HG03354 (cell line): Measurements from ENCODE around the gene PDZD4.

Source experiments
- ATAC-seq: cut with Tn5 transposase; IDR thresholded peaks from one replicate; pipeline ENCODE4 v1.9.1; 2021; ENCODE audit warnings: mild to moderate bottlenecking; ENCODE audit not compliant: unreplicated experiment, poor library complexity, severe bottlenecking

Gene PDZD4

GRCh38 chrX:153794018-153794896 is 36.1 kb downstream of the PDZD4 start, which contains the start of the genes IDH3G and SSR4:
Gene IDH3G (minus strand): TSS chrX:153794375. CDS start chrX:153794326, 49 bp downstream.
Gene SSR4 (plus strand): TSS chrX:153794668. CDS start chrX:153794688, 20 bp downstream.
- ATAC-seq: peak; percentile 90

DNA sequence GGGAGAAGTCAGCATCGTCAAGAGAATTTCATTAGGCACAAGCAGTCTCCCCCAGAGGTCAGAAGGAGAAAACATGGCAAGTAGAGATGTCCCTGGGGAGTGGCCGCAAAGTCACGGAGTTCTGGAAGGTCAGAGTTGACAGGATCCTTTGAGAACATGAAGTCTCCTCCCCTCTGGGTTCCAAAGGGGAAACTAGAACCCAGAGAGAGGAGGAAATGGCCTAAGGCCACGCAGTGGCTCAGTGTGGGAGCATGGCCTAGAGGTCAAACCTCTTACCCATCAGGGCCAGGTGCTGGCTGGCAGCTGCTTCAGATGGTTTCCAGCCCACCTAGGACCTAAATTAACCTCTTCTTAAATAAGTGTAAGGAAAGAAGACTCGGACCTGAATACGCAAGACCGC is 37.1 kb downstream of the PDZD4 start:
- no peak for ATAC-seq

GRCh38 chrX:153792368-153792767 is 38.0 kb downstream of the PDZD4 start:
- no peak for ATAC-seq

- no peak for ATAC-seq
Measured at GRCh38 chrX:153791104-153791852, 39.1 kb downstream of the PDZD4 start.

- ATAC-seq: no peak
Measured at GRCh38 chrX:153789654-153790053, 40.7 kb downstream of the PDZD4 start.

- no peak for ATAC-seq
Measured at GRCh38 chrX:153786669-153787068, 43.7 kb downstream of the PDZD4 start.

DNA sequence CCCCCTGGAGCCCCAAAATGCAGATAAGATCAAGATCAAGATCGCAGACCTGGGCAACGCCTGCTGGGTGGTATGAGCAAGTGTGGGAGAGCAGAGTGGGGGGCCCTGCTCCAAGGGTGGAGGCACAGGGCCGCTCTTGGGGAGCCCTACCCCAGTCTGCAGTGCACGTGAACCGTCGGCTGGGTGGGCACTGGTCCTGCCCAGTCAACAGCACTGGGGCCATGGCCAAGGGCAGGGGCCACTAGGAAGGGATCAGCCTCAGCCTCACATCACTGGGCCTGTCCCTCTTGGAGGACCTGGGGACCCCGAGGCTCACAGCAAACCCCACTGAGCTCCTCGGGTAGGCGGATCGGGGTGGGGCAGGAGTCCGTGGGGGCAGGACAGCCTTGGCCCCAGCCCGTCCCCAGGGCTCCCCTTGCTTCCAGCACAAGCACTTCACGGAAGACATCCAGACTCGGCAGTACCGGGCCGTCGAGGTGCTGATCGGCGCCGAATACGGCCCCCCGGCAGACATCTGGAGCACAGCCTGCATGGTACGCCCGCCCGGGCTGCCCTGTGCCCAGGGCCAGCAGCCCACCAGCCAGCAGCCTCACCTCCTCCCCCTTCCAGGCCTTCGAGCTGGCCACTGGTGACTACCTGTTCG is 45.9 kb downstream of the PDZD4 start:
- no peak for ATAC-seq

DNA sequence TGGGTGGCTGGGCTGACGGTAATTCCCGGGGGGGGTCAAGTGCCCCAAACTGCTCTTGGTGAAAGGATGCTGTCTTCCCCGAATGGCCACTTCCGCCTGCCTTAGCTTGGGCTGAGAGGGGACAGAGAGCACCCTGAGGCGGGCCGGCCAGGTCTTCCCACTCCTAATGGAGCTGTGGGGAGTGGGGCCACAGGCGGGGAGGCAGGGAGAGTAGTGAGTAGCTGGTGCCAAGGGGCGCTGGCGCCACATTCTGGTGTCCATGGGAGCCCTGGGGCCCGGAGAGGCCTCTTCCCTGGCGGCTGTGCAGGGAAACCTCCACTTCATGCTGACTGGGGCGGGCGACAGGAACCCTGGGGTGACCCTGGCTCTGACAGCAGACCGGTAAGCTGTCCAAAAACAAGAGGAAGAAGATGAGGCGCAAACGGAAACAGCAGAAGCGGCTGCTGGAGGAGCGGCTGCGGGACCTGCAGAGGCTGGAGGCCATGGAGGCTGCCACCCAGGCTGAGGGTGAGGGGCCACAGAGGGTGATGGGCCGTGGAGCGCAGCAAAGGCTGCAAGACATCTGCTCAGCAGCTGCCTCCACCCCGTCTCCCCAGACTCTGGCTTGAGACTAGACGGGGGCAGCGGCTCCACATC is 46.8 kb downstream of the PDZD4 start:
- ATAC-seq: no peak

GRCh38 chrX:153782871-153783270 is 47.5 kb downstream of the PDZD4 start:
- ATAC-seq: no peak

GRCh38 chrX:153782313-153782712 is 48.0 kb downstream of the PDZD4 start:
- no peak for ATAC-seq

GRCh38 chrX:153781428-153782047 is 48.8 kb downstream of the PDZD4 start:
- no peak for ATAC-seq

- no peak for ATAC-seq
Measured at GRCh38 chrX:153780678-153781427, 49.5 kb downstream of the PDZD4 start, which contains the start of gene SRPK3. Gene SRPK3 (plus strand): TSS chrX:153781041. CDS start chrX:153781087, 46 bp downstream.

DNA sequence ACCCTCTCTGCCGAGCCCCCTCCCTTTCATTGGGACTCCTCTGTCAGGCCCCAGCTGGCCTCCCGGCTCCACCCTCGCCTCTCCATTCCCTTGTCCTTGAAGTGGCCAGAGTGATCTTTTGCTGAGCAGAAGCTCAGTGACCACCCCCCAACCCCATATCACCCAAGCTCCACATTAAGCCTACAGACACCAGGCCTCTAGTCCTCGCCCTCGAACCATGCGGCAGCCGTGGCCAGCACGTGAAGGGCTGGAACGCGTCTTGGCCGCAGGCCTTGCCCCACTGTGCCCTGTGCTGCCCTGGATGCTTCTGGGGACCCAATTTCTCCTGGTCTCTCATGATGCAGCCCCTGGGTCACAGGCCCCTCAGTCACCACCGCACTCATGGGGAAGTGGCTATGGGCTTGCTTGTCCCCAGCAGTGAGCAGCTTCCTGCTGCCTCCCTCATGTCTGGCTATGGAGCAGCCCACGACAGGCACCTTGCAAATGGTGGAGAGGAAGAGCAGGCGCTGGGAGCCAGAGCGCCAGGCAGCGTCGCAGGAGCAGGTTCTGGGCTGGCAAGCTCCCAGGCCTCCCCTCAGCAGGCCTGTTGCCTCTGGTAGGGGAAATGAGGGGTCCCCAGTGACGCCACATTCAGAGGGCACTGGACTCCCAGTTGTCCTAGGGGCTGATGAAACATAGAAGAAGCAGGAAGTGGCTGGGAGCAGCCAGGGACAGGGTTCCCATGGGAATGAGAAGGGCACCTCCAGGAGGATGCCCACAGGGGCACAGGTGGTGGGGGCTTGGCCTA is 50.3 kb downstream of the PDZD4 start:
- no peak for ATAC-seq

- no peak for ATAC-seq
Measured at GRCh38 chrX:153778684-153779101, 51.7 kb downstream of the PDZD4 start.

- no peak for ATAC-seq
Measured at GRCh38 chrX:153778181-153778580, 52.2 kb downstream of the PDZD4 start.

DNA sequence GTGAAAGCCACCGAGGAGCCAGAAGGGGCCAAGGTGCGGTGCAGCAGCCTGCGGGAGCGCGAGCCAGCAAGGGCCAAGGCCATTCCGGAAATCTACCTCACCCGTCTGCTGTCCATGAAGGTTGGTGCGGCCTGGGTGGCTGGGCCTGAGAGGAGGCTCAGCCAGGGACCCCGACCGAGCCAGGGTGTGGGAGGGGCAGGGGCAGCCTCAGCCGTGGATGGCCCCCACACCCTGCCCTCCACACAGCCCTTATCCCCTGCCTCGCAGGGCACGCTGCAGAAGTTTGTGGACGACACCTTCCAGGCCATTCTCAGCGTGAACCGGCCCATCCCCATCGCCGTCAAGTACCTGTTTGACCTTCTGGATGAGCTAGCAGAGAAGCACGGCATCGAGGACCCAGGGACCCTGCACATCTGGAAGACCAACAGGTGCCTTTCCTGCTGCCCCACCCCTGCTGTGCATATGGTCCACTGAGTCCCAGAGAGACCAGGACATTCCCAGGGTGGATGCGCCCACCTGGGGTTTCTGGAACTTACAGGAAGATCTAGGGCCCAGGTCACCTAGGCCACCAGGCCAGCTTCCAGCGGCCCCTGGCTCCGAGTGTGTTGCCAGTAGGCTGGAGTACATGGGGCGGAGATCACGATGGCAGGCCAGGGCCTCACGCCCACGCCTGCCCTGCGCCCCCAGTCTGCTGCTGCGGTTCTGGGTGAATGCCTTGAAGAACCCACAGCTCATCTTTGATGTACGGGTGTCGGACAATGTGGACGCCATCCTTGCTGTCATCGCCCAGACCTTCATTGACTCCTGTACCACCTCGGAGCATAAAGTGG is 52.9 kb downstream of the PDZD4 start:
- no peak for ATAC-seq

DNA sequence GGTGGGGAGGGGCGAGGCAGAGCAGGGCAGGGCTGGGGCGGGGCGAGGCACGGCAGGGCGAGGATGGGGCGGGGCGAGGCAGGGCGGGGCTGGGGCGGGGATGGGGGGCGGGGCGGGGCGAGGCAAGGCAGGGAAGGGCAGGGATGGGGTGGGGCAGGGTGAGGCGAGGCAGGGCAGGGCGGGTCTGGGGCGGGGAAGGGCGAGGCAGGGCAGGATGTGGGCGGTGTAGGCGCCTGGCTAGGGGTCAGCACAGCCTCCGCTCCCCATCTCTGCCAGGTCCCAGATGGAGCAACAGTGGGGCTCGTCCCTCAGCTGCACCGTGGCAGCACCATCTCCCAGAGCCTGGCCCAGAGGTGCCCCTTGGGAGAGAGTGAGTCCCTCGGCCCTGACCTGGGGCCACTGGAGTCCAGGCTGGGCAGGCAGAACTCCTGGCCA is 53.7 kb downstream of the PDZD4 start:
- no peak for ATAC-seq
